NCI-H2227 treated with DMSO at 0.1 percent for 48 hours (cell line): ENCODE data around the gene THADA.

ENCODE experiments used
- DNase-seq: peaks from one replicate; lab custom pipeline; 2025; lab: John Stamatoyannopoulos, UW

The THADA gene

GRCh38 chr2:43444989-43445645 is 150.7 kb downstream of the THADA start:
- DNase-seq = no peak

- no peak for DNase-seq
Observed at GRCh38 chr2:43443282-43443681, 152.6 kb downstream of the THADA start.

GRCh38 chr2:43441195-43441594 is 154.6 kb downstream of the THADA start:
- DNase-seq = no peak

GRCh38 chr2:43438858-43439655 is 156.8 kb downstream of the THADA start:
- no peak for DNase-seq

GRCh38 chr2:43438342-43438741 is 157.5 kb downstream of the THADA start:
- no peak for DNase-seq

GRCh38 chr2:43437363-43437762 is 158.5 kb downstream of the THADA start:
- DNase-seq = no peak

GRCh38 chr2:43436431-43436830 is 159.4 kb downstream of the THADA start:
- no peak for DNase-seq

- DNase-seq = no peak
Observed at GRCh38 chr2:43435746-43436145, 160.1 kb downstream of the THADA start.

- no peak for DNase-seq
Observed at GRCh38 chr2:43430489-43430888, 165.3 kb downstream of the THADA start.

- DNase-seq = no peak
Observed at GRCh38 chr2:43429369-43429768, 166.5 kb downstream of the THADA start.

GRCh38 chr2:43427032-43427424 is 168.8 kb downstream of the THADA start:
- no peak for DNase-seq

GRCh38 chr2:43426305-43427031 is 169.4 kb downstream of the THADA start:
- DNase-seq = no peak

GRCh38 chr2:43425659-43426058 is 170.2 kb downstream of the THADA start:
- no peak for DNase-seq

GRCh38 chr2:43424262-43425207 is 171.3 kb downstream of the THADA start:
- DNase-seq = no peak

GRCh38 chr2:43423941-43424261 is 171.9 kb downstream of the THADA start:
- no peak for DNase-seq

- DNase-seq = no peak
Observed at GRCh38 chr2:43421194-43421593, 174.6 kb downstream of the THADA start.

- no peak for DNase-seq
Observed at GRCh38 chr2:43420389-43420801, 175.4 kb downstream of the THADA start.

GRCh38 chr2:43419876-43420275 is 176.0 kb downstream of the THADA start:
- DNase-seq = no peak

GRCh38 chr2:43419243-43419642 is 176.6 kb downstream of the THADA start:
- DNase-seq = no peak

- no peak for DNase-seq
Observed at GRCh38 chr2:43418680-43419079, 177.2 kb downstream of the THADA start.

GRCh38 chr2:43417300-43417699 is 178.5 kb downstream of the THADA start:
- no peak for DNase-seq

GRCh38 chr2:43415592-43415991 is 180.2 kb downstream of the THADA start:
- no peak for DNase-seq
